ENCODE data around the gene IGF2BP2. TPM values are rescaled to one million over a fixed set of nuclear protein-coding genes. Genes with fewer than 3 reads are reported as not detected.
"Not testable (repeated sequence)": the region's sequence is repeated elsewhere in the genome, so short reads cannot be mapped to it uniquely, and the experiment has no call there.

The IGF2BP2 gene
- total RNA-seq, 4 donors from 2014 or later: 5.4 to 7.9 (median 6.2) TPM

- TF ChIP-seq POLR2AphosphoS5 (IDR thresholded peaks at IDR 0.05) (peak in 1 of 2 donors; percentile 42), POLR2A (IDR thresholded peaks at IDR 0.05; ENCODE audit: low read depth) (no peak)
- no peak for DNase-seq (ENCODE audit: extremely low spot score)
- 59% methylated on average over 12 of the region's 16 CpGs for WGBS
- Histone ChIP-seq H3K27me3 (no peaks in the 10 kb centered on the region), H3K4me1 (peaks cover 0 to 20% (median 18%) of the 10 kb centered on the region in 4 donors), H3K9me3 (no peaks in the 10 kb centered on the region), H3K4me3 (no peak overlapping the region), H3K27ac (replicated peaks in 1 of 4) (peak overlapping the region in 3 of 4 donors; percentile 24 to 40 (median 35)), H3K36me3 (peaks cover 0 to 4% (median 1%) of the 10 kb centered on the region in 4 donors)
- intact Hi-C loops (cut with DNase I): no loop called here
Measured at GRCh38 chr3:185645596-185646381, 179.1 kb downstream of the IGF2BP2 start.

GRCh38 chr3:185645191-185645590, 179.7 kb downstream of the IGF2BP2 start:
- intact Hi-C loops (cut with DNase I); H3K27me3 ChIP-seq; DNase-seq (ENCODE audit: extremely low spot score); H3K36me3 ChIP-seq; H3K4me3 ChIP-seq; H3K27ac ChIP-seq (replicated peaks in 1 of 4); H3K9me3 ChIP-seq: not testable (repeated sequence)
- WGBS: 76% methylated on average over 16 of the region's 17 CpGs
- peaks cover 0 to 20% (median 18%) of the 10 kb centered on the region in 4 donors for H3K4me1 ChIP-seq

- H3K4me3 ChIP-seq: no peak overlapping the region
- H3K27ac ChIP-seq (replicated peaks in 1 of 4): no peak overlapping the region
- TF ChIP-seq CTCF (IDR thresholded peaks at IDR 0.05) (no peak), EP300 (IDR thresholded peaks at IDR 0.05) (no peak), POLR2AphosphoS5 (IDR thresholded peaks at IDR 0.05) (no peak), POLR2A (IDR thresholded peaks at IDR 0.05; ENCODE audit: low read depth) (no peak)
- peaks cover 0 to 2% (median 1%) of the 10 kb centered on the region in 4 donors for H3K4me1 ChIP-seq
- WGBS: 85% methylated on average over 2 of the region's 2 CpGs
- intact Hi-C loops (cut with DNase I): no loop called here
- peaks cover 0 to 2% (median 0%) of the 10 kb centered on the region in 4 donors for H3K36me3 ChIP-seq
- H3K9me3 ChIP-seq: no peaks in the 10 kb centered on the region
- no peak for DNase-seq (ENCODE audit: extremely low spot score)
- no peaks in the 10 kb centered on the region for H3K27me3 ChIP-seq
Measured at GRCh38 chr3:185640308-185640707, 184.5 kb downstream of the IGF2BP2 start.

- no peak for TF ChIP-seq POLR2AphosphoS5 (IDR thresholded peaks at IDR 0.05)
- TF ChIP-seq EP300 (IDR thresholded peaks at IDR 0.05): no peak
- no peak for TF ChIP-seq POLR2A (IDR thresholded peaks at IDR 0.05; ENCODE audit: low read depth)
- H3K36me3 ChIP-seq: no peaks in the 10 kb centered on the region
- no peak for DNase-seq (ENCODE audit: extremely low spot score)
- no peaks in the 10 kb centered on the region for H3K4me1 ChIP-seq
- 78% methylated on average over 7 of the region's 7 CpGs for WGBS
- no peaks in the 10 kb centered on the region for H3K9me3 ChIP-seq
- no peak overlapping the region for H3K27ac ChIP-seq (replicated peaks in 1 of 4)
- no peak overlapping the region for H3K4me3 ChIP-seq
- no peaks in the 10 kb centered on the region for H3K27me3 ChIP-seq
- intact Hi-C loops (cut with DNase I): no loop called here
Measured at GRCh38 chr3:185639632-185640206, 185.1 kb downstream of the IGF2BP2 start.

GRCh38 chr3:185638651-185639050, 186.2 kb downstream of the IGF2BP2 start:
- H3K36me3 ChIP-seq; H3K27me3 ChIP-seq; intact Hi-C loops (cut with DNase I); H3K27ac ChIP-seq (replicated peaks in 1 of 4); H3K4me1 ChIP-seq; H3K4me3 ChIP-seq; DNase-seq (ENCODE audit: extremely low spot score); H3K9me3 ChIP-seq: not testable (repeated sequence)
- WGBS: 94% methylated on average over 11 of the region's 11 CpGs

- H3K27ac ChIP-seq (replicated peaks in 1 of 4): no peak overlapping the region
- H3K4me1 ChIP-seq: no peaks in the 10 kb centered on the region
- DNase-seq (ENCODE audit: extremely low spot score): no peak
- H3K27me3 ChIP-seq: no peaks in the 10 kb centered on the region
- no peaks in the 10 kb centered on the region for H3K9me3 ChIP-seq
- 82% methylated on average over 3 of the region's 3 CpGs for WGBS
- no peak overlapping the region for H3K4me3 ChIP-seq
- no peak for TF ChIP-seq POLR2AphosphoS5 (IDR thresholded peaks at IDR 0.05)
- no peak for TF ChIP-seq CTCF (IDR thresholded peaks at IDR 0.05)
- TF ChIP-seq POLR2A (IDR thresholded peaks at IDR 0.05; ENCODE audit: low read depth): no peak
- no peak for TF ChIP-seq EP300 (IDR thresholded peaks at IDR 0.05)
- intact Hi-C loops (cut with DNase I): no loop called here
- peaks cover 0 to 4% (median 0%) of the 10 kb centered on the region in 4 donors for H3K36me3 ChIP-seq
Measured at GRCh38 chr3:185637388-185637787, 187.5 kb downstream of the IGF2BP2 start.
